OCI-LY7 (cell line): Measurements from ENCODE around the gene ZFR. TPM values are rescaled to one million over a fixed set of nuclear protein-coding genes. Genes with fewer than 3 reads are reported as not detected.

Experiments used
- BruUV-seq: library from RNA; stranded (reverse); fragments of 400-500 nt; replicated peaks from 2 replicates; lab custom pipeline; 2021; lab: Mats Ljungman, UMichigan
- CTCF ChIA-PET: fragments of 300-600 bp; sonication (Branson Sonifier 250); formaldehyde crosslinking; loops from one replicate; lab custom pipeline; 2022; ENCODE audit warnings: antibody characterized with exemption; ENCODE audit not compliant: unreplicated experiment; lab: Charles Lee
- POLR2A ChIA-PET: fragments of 300-600 bp; sonication (Branson Sonifier 250); formaldehyde crosslinking; loops from one replicate; lab custom pipeline; 2022; ENCODE audit warnings: antibody characterized with exemption; lab: Charles Lee
- DNase-seq: peaks from one replicate; pipeline ENCODE4 v3.0.0-alpha.2; 2015; ENCODE audit warnings: low spot score
- H2AFZ ChIP-seq: fragments of 200-600 bp; sonication (generic), shearing (Covaris generic); 2 replicates; pipeline ENCODE4 v1.6.1; 2014; ENCODE audit warnings: mild to moderate bottlenecking, antibody characterized with exemption, low read length, moderate library complexity
- H3K27ac ChIP-seq: fragments of 200-600 bp; sonication (generic); 2 replicates; pipeline ENCODE4 v1.5.1; 2014; ENCODE audit warnings: mixed run types, low read depth, mild to moderate bottlenecking, moderate library complexity, low read length, inconsistent platforms; ENCODE audit not compliant: poor library complexity, severe bottlenecking
- H3K36me3 ChIP-seq: fragments of 200-600 bp; sonication (generic); 2 replicates; pipeline ENCODE4 v1.6.1; 2014; ENCODE audit warnings: mild to moderate bottlenecking, antibody characterized with exemption, low read length, moderate library complexity, mixed read lengths; ENCODE audit not compliant: insufficient read depth
- H3K4me1 ChIP-seq: fragments of 200-600 bp; sonication (generic); 2 replicates; pipeline ENCODE4 v1.5.1; 2014; ENCODE audit warnings: mild to moderate bottlenecking, low read length; ENCODE audit not compliant: insufficient read depth, poor library complexity, severe bottlenecking
- H3K4me2 ChIP-seq: fragments of 200-600 bp; sonication (generic); 2 replicates; pipeline ENCODE4 v1.6.1; 2014; ENCODE audit warnings: mild to moderate bottlenecking, low read length
- H3K4me3 ChIP-seq: fragments of 200-600 bp; sonication (generic); 2 replicates; pipeline ENCODE4 v1.5.1; 2014; ENCODE audit warnings: mild to moderate bottlenecking, low read depth, low read length; ENCODE audit not compliant: poor library complexity, severe bottlenecking
- H3K79me2 ChIP-seq: fragments of 200-600 bp; sonication (generic); 2 replicates; pipeline ENCODE4 v1.6.1; 2016; ENCODE audit warnings: low read depth, mild to moderate bottlenecking, low read length, moderate library complexity, mixed read lengths; ENCODE audit not compliant: insufficient read depth
- H3K9me2 ChIP-seq: fragments of 200-600 bp; sonication (generic); 2 replicates; pipeline ENCODE4 v1.6.1; 2016; ENCODE audit warnings: mild to moderate bottlenecking, low read length, mixed read lengths; ENCODE audit not compliant: insufficient read depth
- H3K9me3 ChIP-seq: fragments of 200-600 bp; sonication (generic); 2 replicates; pipeline ENCODE4 v1.6.1; 2014; ENCODE audit warnings: mild to moderate bottlenecking, mixed run types, low read length, mixed read lengths
- H4K20me1 ChIP-seq: fragments of 200-600 bp; sonication (generic); 2 replicates; pipeline ENCODE4 v1.6.1; 2014; ENCODE audit warnings: mild to moderate bottlenecking, antibody characterized with exemption, low read length, moderate library complexity, mixed read lengths; ENCODE audit not compliant: insufficient read depth
- EZH2phosphoT487 ChIP-seq: fragments of 200-600 bp; sonication (generic); IDR thresholded peaks from 2 replicates; pipeline ENCODE4 v1.6.1; 2018; ENCODE audit warnings: low read depth, borderline replicate concordance, mild to moderate bottlenecking, mixed run types, antibody characterized with exemption, low read length, moderate library complexity, mixed read lengths
- intact Hi-C: fragments of 100-400 bp; cut with micrococcal nuclease; formaldehyde crosslinking; loops from one replicate; pipeline ENCODE4 v1.10.0; 2022; ENCODE audit not compliant: unreplicated experiment
- total RNA-seq, 2 experiments: library from RNA; depleted of rRNA in 1 of 2; stranded (reverse); fragments of >200 nt in 1 of 2; shearing (Covaris generic) in 1 of 2; gene quantifications; 2 replicates each; pipeline ENCODE4 v1.2.3, GENCODE V29; 2014 to 2022
- TF ChIP-seq, protein P1 (sequence below): fragments of 200-600 bp; sonication (generic); conservative IDR thresholded peaks from 2 replicates; pipeline ENCODE4 v1.5.1; 2014; ENCODE audit warnings: mild to moderate bottlenecking, antibody characterized with exemption, low read length, moderate library complexity, mixed read lengths

The ZFR gene
- total RNA-seq, 2 experiments from 2014 or later = 54.8 to 63.4 TPM

DNA sequence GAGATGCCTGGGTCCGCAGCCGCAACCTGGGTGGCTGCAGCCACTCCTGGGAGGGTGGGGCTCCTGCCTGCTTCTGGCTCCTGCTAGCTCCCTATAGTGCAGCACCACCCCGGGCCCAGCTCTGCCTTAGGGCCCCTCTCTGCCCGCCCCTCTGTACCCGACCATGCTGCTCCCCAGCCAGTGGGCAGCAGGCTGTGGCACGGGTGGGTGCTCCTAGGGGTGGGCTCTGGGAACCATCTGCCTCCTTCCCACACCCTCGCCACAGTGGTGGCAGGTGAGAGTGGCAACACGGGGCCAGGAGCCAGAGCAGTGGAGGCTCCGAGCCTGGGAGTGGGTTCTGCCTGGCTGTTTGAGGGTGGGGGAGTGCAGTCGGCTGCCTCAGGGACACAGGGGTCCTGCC is 124.0 kb downstream of the ZFR start:
- intact Hi-C loops = loop anchor here (10.0 kb wide), 1 partner anchor 216 kb away; no protein-coding TSS in a partner anchor
- H3K4me3 ChIP-seq = no peak overlapping the region
- TF ChIP-seq, protein P1, sequence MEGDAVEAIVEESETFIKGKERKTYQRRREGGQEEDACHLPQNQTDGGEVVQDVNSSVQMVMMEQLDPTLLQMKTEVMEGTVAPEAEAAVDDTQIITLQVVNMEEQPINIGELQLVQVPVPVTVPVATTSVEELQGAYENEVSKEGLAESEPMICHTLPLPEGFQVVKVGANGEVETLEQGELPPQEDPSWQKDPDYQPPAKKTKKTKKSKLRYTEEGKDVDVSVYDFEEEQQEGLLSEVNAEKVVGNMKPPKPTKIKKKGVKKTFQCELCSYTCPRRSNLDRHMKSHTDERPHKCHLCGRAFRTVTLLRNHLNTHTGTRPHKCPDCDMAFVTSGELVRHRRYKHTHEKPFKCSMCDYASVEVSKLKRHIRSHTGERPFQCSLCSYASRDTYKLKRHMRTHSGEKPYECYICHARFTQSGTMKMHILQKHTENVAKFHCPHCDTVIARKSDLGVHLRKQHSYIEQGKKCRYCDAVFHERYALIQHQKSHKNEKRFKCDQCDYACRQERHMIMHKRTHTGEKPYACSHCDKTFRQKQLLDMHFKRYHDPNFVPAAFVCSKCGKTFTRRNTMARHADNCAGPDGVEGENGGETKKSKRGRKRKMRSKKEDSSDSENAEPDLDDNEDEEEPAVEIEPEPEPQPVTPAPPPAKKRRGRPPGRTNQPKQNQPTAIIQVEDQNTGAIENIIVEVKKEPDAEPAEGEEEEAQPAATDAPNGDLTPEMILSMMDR = no peak
- no peak for TF ChIP-seq EZH2phosphoT487
- H3K4me1 ChIP-seq = peaks cover 3% of the 10 kb centered on the region
- H3K9me2 ChIP-seq = no peaks in the 10 kb centered on the region
- no peak overlapping the region for H2AFZ ChIP-seq
- no peaks in the 10 kb centered on the region for H3K79me2 ChIP-seq
- H3K27ac ChIP-seq = no peak overlapping the region
- H3K36me3 ChIP-seq = no peaks in the 10 kb centered on the region
- no TSS peak for BruUV-seq
- DNase-seq = no peak
- H4K20me1 ChIP-seq = no peaks in the 10 kb centered on the region
- POLR2A ChIA-PET = no interaction called here
- CTCF ChIA-PET = no interaction called here
- H3K4me2 ChIP-seq = no peak overlapping the region
- peaks cover 17% of the 10 kb centered on the region for H3K9me3 ChIP-seq

DNA sequence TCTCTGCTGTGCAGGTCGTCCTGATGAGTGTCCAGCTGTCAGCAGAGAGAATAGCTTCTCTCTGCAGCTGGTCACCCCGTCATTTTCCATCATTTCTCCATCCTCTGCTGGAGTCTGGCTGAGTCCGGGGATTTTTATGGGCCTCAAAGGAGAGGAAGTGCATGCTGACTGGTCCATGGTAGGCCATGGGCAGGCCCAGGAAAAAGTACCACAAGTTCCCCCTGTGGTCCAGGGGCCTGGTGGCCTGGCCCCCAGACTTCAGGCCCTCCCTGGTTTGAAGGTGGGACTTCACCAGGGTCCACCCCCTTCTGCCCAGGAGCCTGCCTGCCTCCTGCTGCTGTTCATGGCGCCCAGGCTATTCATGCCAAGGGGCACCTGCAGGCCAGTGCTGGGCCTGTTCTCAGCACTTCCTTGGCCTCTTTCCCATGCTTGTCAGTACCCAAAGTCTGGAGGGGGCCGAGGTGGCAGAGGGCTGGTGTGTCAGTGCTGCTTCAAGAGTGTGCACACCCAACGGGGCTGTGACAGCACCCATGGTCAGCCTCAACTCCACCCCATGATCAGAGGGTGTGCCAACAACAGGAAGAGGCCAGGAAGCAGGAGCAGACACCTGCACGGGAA is 124.5 kb downstream of the ZFR start:
- Histone ChIP-seq H3K36me3 (no peaks in the 10 kb centered on the region), H3K9me2 (no peaks in the 10 kb centered on the region), H2AFZ (no peak overlapping the region), H3K9me3 (peaks cover 17% of the 10 kb centered on the region), H3K27ac (no peak overlapping the region), H3K79me2 (no peaks in the 10 kb centered on the region), H3K4me3 (no peak overlapping the region), H4K20me1 (no peaks in the 10 kb centered on the region), H3K4me2 (no peak overlapping the region), H3K4me1 (peaks cover 3% of the 10 kb centered on the region)
- POLR2A ChIA-PET = interaction anchor here (0.8 kb wide), 1 partner anchor 47 kb away, joined by 3 read pairs; no protein-coding TSS in a partner anchor
- TF ChIP-seq, protein P1 = no peak
- TF ChIP-seq EZH2phosphoT487 = no peak
- intact Hi-C loops = loop anchor here (10.0 kb wide), 2 partner anchors 215 to 325 kb away; no protein-coding TSS in a partner anchor
- BruUV-seq = no TSS peak
- no peak for DNase-seq
- CTCF ChIA-PET = interaction anchor here (0.6 kb wide), 1 partner anchor 9 kb away, joined by 3 read pairs; no protein-coding TSS in a partner anchor

DNA sequence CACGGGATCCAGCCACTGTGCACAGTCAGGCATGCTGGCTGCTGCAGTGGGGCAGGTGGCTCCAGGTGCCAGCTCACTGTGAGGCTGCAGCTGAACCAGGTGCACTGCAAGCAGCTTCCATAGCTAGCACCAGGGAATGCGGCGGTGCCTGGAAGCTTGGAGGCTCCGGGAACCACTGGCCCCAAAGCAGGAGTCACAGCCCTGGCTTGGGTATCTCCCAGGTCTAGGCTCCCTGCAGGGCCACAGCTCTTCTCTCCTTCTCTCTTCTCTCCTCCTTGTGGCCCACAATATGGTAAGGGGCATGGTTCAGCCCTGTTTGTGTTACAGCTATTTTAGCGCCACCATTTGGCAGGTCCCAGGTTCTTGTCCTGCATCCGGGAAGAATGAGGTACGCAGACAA is 125.1 kb downstream of the ZFR start:
- H3K36me3 ChIP-seq = no peaks in the 10 kb centered on the region
- no peak overlapping the region for H3K4me2 ChIP-seq
- ChIA-PET POLR2A (interaction anchor here (0.8 kb wide), 1 partner anchor 46 kb away, joined by 3 read pairs; no protein-coding TSS in a partner anchor), CTCF (no interaction called here)
- intact Hi-C loops = loop anchor here (10.0 kb wide), 1 partner anchor 325 kb away; no protein-coding TSS in a partner anchor
- H4K20me1 ChIP-seq = no peaks in the 10 kb centered on the region
- no peaks in the 10 kb centered on the region for H3K4me1 ChIP-seq
- H3K79me2 ChIP-seq = no peaks in the 10 kb centered on the region
- H3K9me3 ChIP-seq = peaks cover 17% of the 10 kb centered on the region
- H3K9me2 ChIP-seq = no peaks in the 10 kb centered on the region
- DNase-seq = no peak
- no peak overlapping the region for H2AFZ ChIP-seq
- H3K4me3 ChIP-seq = no peak overlapping the region
- H3K27ac ChIP-seq = no peak overlapping the region
- no peak for TF ChIP-seq EZH2phosphoT487
- TF ChIP-seq, protein P1 = no peak
- BruUV-seq = no TSS peak
